Measurements from ENCODE around the gene HCN2.

The HCN2 gene

GRCh38 chr19:543910-544608, 45.6 kb upstream of the HCN2 start, which contains the start of gene GZMM:
Gene GZMM (plus strand): TSS chr19:544053. CDS start chr19:544072, 19 bp downstream.
- H3K9me3 ChIP-seq (ENCODE audit: severe bottlenecking), result no peaks in the 10 kb centered on the region
- no peak for TF ChIP-seq CTCF (IDR thresholded peaks at IDR 0.05; ENCODE audit: poor library complexity, severe bottlenecking)
- DNase-seq (ENCODE audit: low spot score), result no peak
- H3K27ac ChIP-seq (ENCODE audit: poor library complexity, severe bottlenecking), result no peak within 1 kb of the TSS
- H3K4me1 ChIP-seq (ENCODE audit: insufficient read depth, poor library complexity, severe bottlenecking), result no peaks in the 10 kb centered on the region
- no peaks in the 10 kb centered on the region for H3K27me3 ChIP-seq (ENCODE audit: insufficient read depth, poor library complexity, severe bottlenecking)
- ATAC-seq (ENCODE audit: low read depth), result no peak
- H3K4me3 ChIP-seq (ENCODE audit: severe bottlenecking), result no peak within 1 kb of the TSS
- H3K36me3 ChIP-seq (ENCODE audit: low read depth), result no peaks in the 10 kb centered on the region; the same call in 1 of the 2 replicates

GRCh38 chr19:547117-547516, 42.6 kb upstream of the HCN2 start:
- Histone ChIP-seq H3K27me3 (ENCODE audit: insufficient read depth, poor library complexity, severe bottlenecking) (no peaks in the 10 kb centered on the region), H3K27ac (ENCODE audit: poor library complexity, severe bottlenecking) (no peak overlapping the region), H3K4me3 (ENCODE audit: severe bottlenecking) (no peak overlapping the region), H3K36me3 (ENCODE audit: low read depth) (no peaks in the 10 kb centered on the region), H3K4me1 (ENCODE audit: insufficient read depth, poor library complexity, severe bottlenecking) (no peaks in the 10 kb centered on the region), H3K9me3 (ENCODE audit: severe bottlenecking) (no peaks in the 10 kb centered on the region)
- no peak for TF ChIP-seq CTCF (IDR thresholded peaks at IDR 0.05; ENCODE audit: poor library complexity, severe bottlenecking)
- DNase-seq (ENCODE audit: low spot score), result no peak
- no peak for ATAC-seq (ENCODE audit: low read depth)

- Histone ChIP-seq H3K4me1 (ENCODE audit: insufficient read depth, poor library complexity, severe bottlenecking) (no peaks in the 10 kb centered on the region), H3K36me3 (ENCODE audit: low read depth) (no peaks in the 10 kb centered on the region), H3K4me3 (ENCODE audit: severe bottlenecking) (no peak overlapping the region), H3K27ac (ENCODE audit: poor library complexity, severe bottlenecking) (no peak overlapping the region), H3K27me3 (ENCODE audit: insufficient read depth, poor library complexity, severe bottlenecking) (no peaks in the 10 kb centered on the region), H3K9me3 (ENCODE audit: severe bottlenecking) (no peaks in the 10 kb centered on the region)
- DNase-seq (ENCODE audit: low spot score), result no peak
- no peak for TF ChIP-seq CTCF (IDR thresholded peaks at IDR 0.05; ENCODE audit: poor library complexity, severe bottlenecking)
- no peak; the same call in 2 of the 3 replicates for ATAC-seq (ENCODE audit: low read depth)
Measured at GRCh38 chr19:547836-548720, 41.6 kb upstream of the HCN2 start.

GRCh38 chr19:548886-549830, 40.5 kb upstream of the HCN2 start:
- H3K4me1 ChIP-seq (ENCODE audit: insufficient read depth, poor library complexity, severe bottlenecking), result no peaks in the 10 kb centered on the region
- H3K4me3 ChIP-seq (ENCODE audit: severe bottlenecking), result no peak overlapping the region
- no peak overlapping the region for H3K27ac ChIP-seq (ENCODE audit: poor library complexity, severe bottlenecking)
- DNase-seq (ENCODE audit: low spot score), result no peak
- no peak for TF ChIP-seq CTCF (IDR thresholded peaks at IDR 0.05; ENCODE audit: poor library complexity, severe bottlenecking)
- no peaks in the 10 kb centered on the region for H3K36me3 ChIP-seq (ENCODE audit: low read depth)
- no peaks in the 10 kb centered on the region for H3K9me3 ChIP-seq (ENCODE audit: severe bottlenecking)
- H3K27me3 ChIP-seq (ENCODE audit: insufficient read depth, poor library complexity, severe bottlenecking), result no peaks in the 10 kb centered on the region
- ATAC-seq (ENCODE audit: low read depth), result no peak

Data from RWPE2 (cell line).